CD4-positive, CD25-positive, alpha-beta regulatory T cell (primary cell): ENCODE measurements around the gene ZNF555. TPM values are rescaled to one million over a fixed set of nuclear protein-coding genes. Genes with fewer than 3 reads are reported as not detected.

ENCODE experiments used
- ATAC-seq, 2 donors: fragments of 150-1000 bp; cut with Tn5 transposase; one replicate each; pipeline ENCODE4 v1.10.0; 2021; ENCODE audit warnings: low read depth in 2 of 2, moderate number of reproducible peaks in 2 of 2, moderate library complexity in 1 of 2
- DNase-seq, 3 donors: peaks; one replicate each; pipeline versions ENCODE4 v3.0.0 to v3.0.0-alpha.2; 2012 to 2022; ENCODE audit warnings: mixed read lengths in 1 of 3
- H3K27ac ChIP-seq: one replicate; pipeline ENCODE4 v1.7.0; 2013; ENCODE audit warnings: mild to moderate bottlenecking, low read length; ENCODE audit not compliant: insufficient read depth, poor library complexity, severe bottlenecking
- H3K27me3 ChIP-seq: one replicate; pipeline ENCODE4 v1.7.0; 2013; ENCODE audit warnings: low read length; ENCODE audit not compliant: control insufficient read depth, insufficient read depth
- H3K36me3 ChIP-seq: one replicate; pipeline ENCODE4 v1.7.0; 2013; ENCODE audit warnings: mild to moderate bottlenecking, low read length, moderate library complexity; ENCODE audit not compliant: control insufficient read depth, insufficient read depth
- H3K4me1 ChIP-seq: 2 replicates; pipeline ENCODE4 v1.7.0; 2013; ENCODE audit warnings: mild to moderate bottlenecking, low read length; ENCODE audit not compliant: insufficient read depth, control insufficient read depth, poor library complexity, severe bottlenecking
- H3K4me3 ChIP-seq: one replicate; pipeline ENCODE4 v1.7.0; 2013; ENCODE audit warnings: low read depth, mild to moderate bottlenecking, low read length, moderate library complexity
- H3K9me3 ChIP-seq, 2 experiments: 1 replicate in 1 of 2; 2 replicates in 1 of 2; pipeline ENCODE4 v1.7.0; 2013; ENCODE audit warnings: low read length in 2 of 2, mild to moderate bottlenecking in 1 of 2, moderate library complexity in 1 of 2; ENCODE audit not compliant: control insufficient read depth in 2 of 2
- H3K27ac Mint-ChIP-seq, 3 donors: one replicate each; pipeline ENCODE4 v1.8.0; 2020 to 2022; ENCODE audit warnings: mild to moderate bottlenecking in 3 of 3, mixed read lengths in 3 of 3, moderate library complexity in 2 of 3
- H3K27me3 Mint-ChIP-seq: one replicate; pipeline ENCODE4 v1.8.0; 2022; ENCODE audit warnings: mild to moderate bottlenecking, mixed read lengths
- H3K36me3 Mint-ChIP-seq: one replicate; pipeline ENCODE4 v1.8.0; 2020; ENCODE audit warnings: mixed read lengths
- H3K4me1 Mint-ChIP-seq, 4 donors: one replicate each; pipeline ENCODE4 v1.8.0; 2020 to 2022; ENCODE audit warnings: mixed read lengths in 4 of 4, mild to moderate bottlenecking in 1 of 4
- H3K4me3 Mint-ChIP-seq, 4 donors: one replicate each; pipeline ENCODE4 v1.8.0; 2020 to 2022; ENCODE audit warnings: mild to moderate bottlenecking in 4 of 4, mixed read lengths in 4 of 4, moderate library complexity in 3 of 4
- H3K9me3 Mint-ChIP-seq, 7 donors: one replicate each; pipeline ENCODE4 v1.8.0; 2020 to 2022; ENCODE audit warnings: mixed read lengths in 7 of 7, mild to moderate bottlenecking in 3 of 7, moderate library complexity in 2 of 7
- polyA plus RNA-seq, 4 donors: library from polyadenylated mRNA; unstranded; fragments of 300-500 nt; fragmentation: Illumina TruSeq; gene quantifications; one replicate each; pipeline ENCODE4 v1.2.3, GENCODE V29; 2021
- total RNA-seq: library from RNA; stranded (reverse); gene quantifications from one replicate; pipeline ENCODE4 v1.2.3, GENCODE V29; 2022

The ZNF555 gene
- total and polyA plus RNA-seq, 5 donors from 2014 or later = 2.0 to 7.3 (median 6.9) TPM

- Mint-ChIP-seq H3K4me1 (peaks cover 7 to 29% (median 19%) of the 10 kb centered on the region in 4 donors), H3K36me3 (peaks cover 49% of the 10 kb centered on the region), H3K27me3 (no peaks in the 10 kb centered on the region), H3K9me3 (peaks cover 2 to 59% (median 24%) of the 10 kb centered on the region in 7 donors), H3K4me3 (no peak overlapping the region), H3K27ac (no peak overlapping the region)
- DNase-seq (no peak), ATAC-seq (no peak)
- H3K4me1 ChIP-seq = peaks cover 10% of the 10 kb centered on the region
- H3K27ac ChIP-seq = no peak overlapping the region
- H3K9me3 ChIP-seq = peaks cover 69 to 86% of the 10 kb centered on the region in 2 experiments
- H3K27me3 ChIP-seq = no peaks in the 10 kb centered on the region
- H3K4me3 ChIP-seq = no peak overlapping the region
- H3K36me3 ChIP-seq = peaks cover 32% of the 10 kb centered on the region
Observed at GRCh38 chr19:2853015-2853606, 11.8 kb downstream of the ZNF555 start.

GRCh38 chr19:2854849-2855248 lies 13.6 kb downstream of the ZNF555 start:
- no peak for DNase-seq
- Histone ChIP-seq H3K27ac (no peak overlapping the region), H3K27me3 (no peaks in the 10 kb centered on the region), H3K36me3 (peaks cover 32% of the 10 kb centered on the region), H3K4me1 (peaks cover 10% of the 10 kb centered on the region), H3K9me3 (peaks cover 60 to 80% of the 10 kb centered on the region in 2 experiments), H3K4me3 (no peak overlapping the region)
- no peak overlapping the region for H3K27ac Mint-ChIP-seq
- H3K4me1 Mint-ChIP-seq = peaks cover 7 to 35% (median 18%) of the 10 kb centered on the region in 4 donors
- no peak for ATAC-seq
- H3K27me3 Mint-ChIP-seq = no peaks in the 10 kb centered on the region
- H3K4me3 Mint-ChIP-seq = no peak overlapping the region
- peaks cover 47% of the 10 kb centered on the region for H3K36me3 Mint-ChIP-seq
- H3K9me3 Mint-ChIP-seq = peaks cover 4 to 61% (median 25%) of the 10 kb centered on the region in 7 donors

- Histone ChIP-seq H3K9me3 (peaks cover 47 to 64% of the 10 kb centered on the region in 2 experiments), H3K4me1 (peaks cover 10% of the 10 kb centered on the region), H3K27me3 (no peaks in the 10 kb centered on the region), H3K36me3 (peaks cover 23% of the 10 kb centered on the region), H3K4me3 (peak overlapping the region; percentile 22), H3K27ac (no peak overlapping the region)
- peaks cover 32% of the 10 kb centered on the region for H3K36me3 Mint-ChIP-seq
- H3K9me3 Mint-ChIP-seq = peaks cover 2 to 47% (median 18%) of the 10 kb centered on the region in 7 donors
- H3K4me3 Mint-ChIP-seq = peak overlapping the region in 3 of 4 donors; percentile 41 to 82 (median 47)
- no peaks in the 10 kb centered on the region for H3K27me3 Mint-ChIP-seq
- ATAC-seq = no peak
- H3K4me1 Mint-ChIP-seq = peaks cover 2 to 27% (median 12%) of the 10 kb centered on the region in 4 donors
- peak overlapping the region in 2 of 3 donors; percentile 10 to 80 for H3K27ac Mint-ChIP-seq
- DNase-seq = peak in 1 of 3 donors; percentile 65
Observed at GRCh38 chr19:2856457-2857050, 15.3 kb downstream of the ZNF555 start.

- DNase-seq = no peak
- Histone ChIP-seq H3K9me3 (peaks cover 26 to 42% of the 10 kb centered on the region in 2 experiments), H3K36me3 (peaks cover 2% of the 10 kb centered on the region), H3K4me3 (no peak overlapping the region), H3K27me3 (no peaks in the 10 kb centered on the region), H3K4me1 (peaks cover 10% of the 10 kb centered on the region), H3K27ac (no peak overlapping the region)
- Mint-ChIP-seq H3K27me3 (no peaks in the 10 kb centered on the region), H3K27ac (no peak overlapping the region), H3K4me1 (peaks cover 2 to 27% (median 12%) of the 10 kb centered on the region in 4 donors), H3K36me3 (peaks cover 9% of the 10 kb centered on the region), H3K9me3 (peaks cover 3 to 25% (median 9%) of the 10 kb centered on the region in 7 donors), H3K4me3 (peak overlapping the region in 1 of 4 donors; percentile 16)
- ATAC-seq = no peak
Observed at GRCh38 chr19:2858864-2859263, 17.6 kb downstream of the ZNF555 start.

GRCh38 chr19:2863816-2864215 lies 22.5 kb downstream of the ZNF555 start:
- Histone ChIP-seq H3K36me3 (no peaks in the 10 kb centered on the region), H3K4me1 (no peaks in the 10 kb centered on the region), H3K9me3 (peaks cover 0 to 1% of the 10 kb centered on the region in 2 experiments), H3K27ac (no peak overlapping the region), H3K4me3 (no peak overlapping the region), H3K27me3 (no peaks in the 10 kb centered on the region)
- Mint-ChIP-seq H3K36me3 (no peaks in the 10 kb centered on the region), H3K9me3 (peaks cover 0 to 8% (median 0%) of the 10 kb centered on the region in 7 donors), H3K4me1 (peaks cover 0 to 7% (median 2%) of the 10 kb centered on the region in 4 donors), H3K27ac (peak overlapping the region in 1 of 3 donors; percentile 83), H3K4me3 (no peak overlapping the region), H3K27me3 (no peaks in the 10 kb centered on the region)
- ATAC-seq (no peak), DNase-seq (no peak)

- Histone ChIP-seq H3K27ac (no peak overlapping the region), H3K9me3 (no peaks in the 10 kb centered on the region), H3K27me3 (no peaks in the 10 kb centered on the region), H3K4me1 (no peaks in the 10 kb centered on the region), H3K36me3 (no peaks in the 10 kb centered on the region), H3K4me3 (no peak overlapping the region)
- ATAC-seq = no peak
- Mint-ChIP-seq H3K9me3 (peaks cover 0 to 6% (median 0%) of the 10 kb centered on the region in 7 donors), H3K27ac (no peak overlapping the region), H3K4me3 (no peak overlapping the region), H3K36me3 (no peaks in the 10 kb centered on the region), H3K4me1 (peaks cover 0 to 4% (median 2%) of the 10 kb centered on the region in 4 donors), H3K27me3 (no peaks in the 10 kb centered on the region)
- no peak for DNase-seq
Observed at GRCh38 chr19:2865334-2866100, 24.2 kb downstream of the ZNF555 start.

GRCh38 chr19:2866495-2867024 lies 25.3 kb downstream of the ZNF555 start:
- Mint-ChIP-seq H3K9me3 (peaks cover 0 to 6% (median 0%) of the 10 kb centered on the region in 7 donors), H3K36me3 (no peaks in the 10 kb centered on the region), H3K27ac (no peak overlapping the region)

More at GRCh38 chr19:2866495-2867024, 25.3 kb downstream of the ZNF555 start:
- Mint-ChIP-seq H3K27me3 (no peaks in the 10 kb centered on the region), H3K4me1 (peaks cover 0 to 7% (median 2%) of the 10 kb centered on the region in 4 donors), H3K4me3 (no peak overlapping the region)
- H3K4me3 ChIP-seq = no peak overlapping the region
- DNase-seq = no peak
- H3K27ac ChIP-seq = no peak overlapping the region
- ATAC-seq = no peak
- no peaks in the 10 kb centered on the region for H3K9me3 ChIP-seq
- H3K36me3 ChIP-seq = no peaks in the 10 kb centered on the region
- no peaks in the 10 kb centered on the region for H3K4me1 ChIP-seq
- no peaks in the 10 kb centered on the region for H3K27me3 ChIP-seq
